NCI-H2196 treated with DMSO at 0.1 percent for 48 hours (cell line): ENCODE data around the gene RAD54L.
"Not testable (repeated sequence)": the region's sequence is repeated elsewhere in the genome, so short reads cannot be mapped to it uniquely, and the experiment has no call there.

ENCODE experiments used
- DNase-seq: peaks from one replicate; lab custom pipeline; 2025; ENCODE audit not compliant: unreplicated experiment; lab: John Stamatoyannopoulos, UW

RAD54L gene

DNA sequence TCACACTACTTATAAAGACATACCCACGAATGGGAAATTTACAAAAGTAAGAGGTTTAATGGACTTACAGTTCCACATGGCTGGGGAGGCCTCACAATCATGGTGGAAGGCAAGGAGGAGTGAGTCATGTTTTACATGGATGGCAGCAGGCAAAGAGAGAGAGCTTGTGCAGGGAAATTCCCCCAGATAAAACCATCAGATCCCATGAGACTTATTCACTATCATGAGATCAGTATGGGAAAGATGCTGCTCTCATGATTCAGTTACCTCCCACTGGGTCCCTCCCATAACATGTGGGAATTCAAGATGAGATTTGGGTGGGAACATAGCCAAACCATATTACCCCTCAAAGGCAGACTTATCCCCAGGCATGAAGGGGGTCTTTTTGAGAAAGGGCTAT is 8.7 kb upstream of the RAD54L start:
- not testable (repeated sequence) for DNase-seq

DNA sequence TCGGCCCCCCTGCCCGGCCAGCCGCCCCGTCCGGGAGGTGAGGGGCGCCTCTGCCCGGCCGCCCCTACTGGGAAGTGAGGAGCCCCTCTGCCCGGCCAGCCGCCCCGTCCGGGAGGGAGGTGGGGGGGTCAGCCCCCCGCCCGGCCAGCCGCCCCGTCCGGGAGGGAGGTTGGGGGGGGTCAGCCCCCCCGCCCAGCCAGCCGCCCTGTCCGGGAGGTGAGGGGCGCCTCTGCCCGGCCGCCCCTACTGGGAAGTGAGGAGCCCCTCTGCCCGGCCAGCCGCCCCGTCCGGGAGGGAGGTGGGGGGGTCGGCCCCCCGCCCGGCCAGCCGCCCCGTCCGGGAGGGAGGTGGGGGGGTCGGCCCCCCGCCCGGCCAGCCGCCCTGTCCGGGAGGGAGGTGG is 5.8 kb upstream of the RAD54L start:
- DNase-seq: not testable (repeated sequence)

DNA sequence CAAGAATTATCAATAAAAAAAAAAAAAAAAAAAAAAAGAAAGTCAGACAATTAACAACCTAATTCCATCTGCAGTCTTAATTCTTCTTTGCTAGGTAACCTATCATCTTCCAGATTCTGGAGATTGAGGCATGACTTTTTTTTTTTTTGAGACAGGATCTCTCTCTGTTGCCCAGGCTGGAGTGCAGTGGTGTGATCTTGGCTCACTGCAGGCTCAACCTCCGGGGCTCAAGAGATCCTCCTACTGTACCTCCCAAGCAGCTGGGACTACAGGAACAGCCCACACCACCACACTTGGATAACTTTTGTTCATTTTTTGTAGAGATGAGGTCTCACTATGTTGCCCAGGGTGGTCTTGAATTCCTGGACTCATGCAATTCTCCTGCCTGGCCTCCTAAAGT is 4.6 kb upstream of the RAD54L start:
- no peak for DNase-seq

DNA sequence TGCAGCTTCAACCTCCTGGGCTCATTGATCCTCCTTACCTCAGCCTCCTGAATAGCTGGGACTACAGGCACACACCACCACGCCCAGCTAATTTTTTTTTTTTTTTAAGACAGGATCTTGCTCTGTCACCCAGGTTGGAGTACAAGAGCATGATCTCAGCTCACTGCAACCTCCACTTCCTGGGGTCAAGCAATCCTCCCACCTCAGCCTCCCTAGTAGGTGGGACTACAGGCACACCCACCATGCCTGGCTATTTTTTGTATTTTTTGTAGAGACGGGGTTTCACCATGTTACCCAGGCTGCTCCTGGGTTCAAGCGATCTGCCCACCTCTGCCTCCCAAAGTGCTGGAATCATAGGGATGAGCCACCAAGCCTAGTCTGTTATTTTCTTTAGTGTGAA is 3.7 kb upstream of the RAD54L start:
- DNase-seq: not testable (repeated sequence)

DNA sequence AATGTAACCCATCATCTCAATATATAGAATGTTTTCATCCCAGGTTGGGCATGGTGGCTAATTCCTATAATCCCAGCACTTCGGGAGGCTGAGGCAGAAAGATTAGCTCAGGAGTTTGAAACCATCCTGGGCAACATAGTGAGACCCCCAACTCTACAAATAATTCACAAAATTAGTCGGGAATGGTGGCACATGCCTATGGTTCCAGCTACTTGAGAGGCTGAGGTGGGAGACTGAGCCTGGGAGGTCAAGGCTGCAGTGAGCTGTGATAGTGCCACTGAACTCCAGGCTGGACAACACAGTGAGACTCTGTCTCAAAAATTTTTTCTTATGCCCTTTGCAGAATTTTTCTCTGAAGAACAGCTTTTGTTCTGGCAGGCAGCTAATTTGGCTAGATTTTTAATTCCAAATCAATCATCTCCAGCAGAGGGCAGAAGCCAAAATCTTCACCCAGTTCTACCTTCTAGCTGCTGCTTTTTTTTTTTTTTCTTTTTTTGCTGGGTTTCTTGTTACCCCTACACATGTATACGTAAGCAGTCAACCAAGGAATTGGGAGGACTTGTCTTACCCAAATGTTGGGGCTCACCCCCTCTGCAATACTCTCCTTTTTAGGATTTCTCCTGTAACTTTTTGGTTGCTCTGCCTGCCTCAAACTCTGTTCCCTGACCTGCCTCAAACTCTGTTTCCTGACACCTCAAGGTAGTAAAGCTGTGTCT is 2.7 kb upstream of the RAD54L start:
- DNase-seq: no peak

- DNase-seq: not testable (repeated sequence)
These were observed 1.4 kb upstream of the RAD54L start for GRCh38 chr1:46246136-46246535.

GRCh38 chr1:46246548-46247435 is 771 bp upstream of the RAD54L start:
- DNase-seq: peak; percentile 99

GRCh38 chr1:46248122-46248920 is 758 bp downstream of the RAD54L start:
- DNase-seq: peak; percentile 62

DNA sequence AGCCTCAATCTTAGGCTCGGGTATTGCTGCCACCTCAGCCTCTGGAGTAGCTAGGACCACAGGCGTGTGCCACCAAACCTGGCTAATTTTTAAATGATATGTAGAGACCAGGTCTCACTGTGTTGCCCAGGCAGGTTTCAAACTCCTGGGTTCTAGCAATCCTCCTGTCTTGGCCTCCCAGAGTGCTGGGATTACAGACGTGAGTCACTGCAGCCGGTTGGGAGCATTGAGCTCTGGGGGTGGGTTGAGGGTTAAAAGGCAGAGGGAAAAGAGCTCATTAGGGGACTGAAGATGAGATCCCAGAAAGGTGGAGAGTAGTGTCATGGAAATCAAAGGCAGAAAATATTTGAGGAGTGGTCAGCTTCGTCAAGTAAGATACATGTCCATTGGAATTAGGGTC is 7.1 kb downstream of the RAD54L start:
- no peak for DNase-seq

GRCh38 chr1:46256523-46256922 is 9.0 kb downstream of the RAD54L start:
- DNase-seq: no peak

DNA sequence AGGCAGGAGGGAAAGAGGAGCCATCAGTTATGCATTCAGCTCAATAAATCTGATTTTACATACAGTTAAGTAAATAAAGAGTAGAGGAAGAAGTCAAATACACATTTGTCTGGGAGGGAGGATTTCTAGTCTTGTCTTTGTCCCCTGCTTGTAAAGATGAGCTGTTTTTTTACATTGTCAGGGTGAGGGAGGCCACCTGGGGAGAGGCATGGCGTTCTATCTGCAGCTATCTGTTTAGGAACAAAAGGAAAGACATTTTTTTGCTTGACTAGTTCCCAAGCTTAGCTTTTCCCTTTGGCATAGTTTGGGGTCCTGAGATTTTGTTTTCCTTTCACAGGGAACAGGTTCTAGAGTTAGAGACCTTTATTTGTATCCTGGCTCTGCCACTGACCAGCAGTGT is 14.9 kb downstream of the RAD54L start:
- DNase-seq: no peak

- DNase-seq: no peak
These were observed 15.6 kb downstream of the RAD54L start for GRCh38 chr1:46263146-46263545.

DNA sequence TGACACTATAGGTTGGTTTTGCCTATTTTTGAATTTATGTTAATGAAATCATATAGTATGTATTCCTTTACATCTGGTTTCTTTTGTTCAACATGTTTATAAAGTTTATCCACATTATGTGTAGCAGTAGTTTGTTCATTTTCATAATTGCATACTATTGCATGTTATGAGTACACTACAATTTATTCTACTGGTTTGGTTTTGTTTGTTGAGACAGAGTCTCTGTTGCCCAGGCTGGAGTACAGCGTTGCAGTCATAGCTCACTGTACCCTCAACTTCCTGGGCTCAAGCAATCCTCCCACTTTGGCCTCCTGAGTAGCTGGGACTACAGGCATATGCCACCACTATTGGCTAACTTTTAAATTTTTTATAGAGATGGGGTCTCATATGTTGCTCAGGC is 21.0 kb downstream of the RAD54L start:
- no peak for DNase-seq

DNA sequence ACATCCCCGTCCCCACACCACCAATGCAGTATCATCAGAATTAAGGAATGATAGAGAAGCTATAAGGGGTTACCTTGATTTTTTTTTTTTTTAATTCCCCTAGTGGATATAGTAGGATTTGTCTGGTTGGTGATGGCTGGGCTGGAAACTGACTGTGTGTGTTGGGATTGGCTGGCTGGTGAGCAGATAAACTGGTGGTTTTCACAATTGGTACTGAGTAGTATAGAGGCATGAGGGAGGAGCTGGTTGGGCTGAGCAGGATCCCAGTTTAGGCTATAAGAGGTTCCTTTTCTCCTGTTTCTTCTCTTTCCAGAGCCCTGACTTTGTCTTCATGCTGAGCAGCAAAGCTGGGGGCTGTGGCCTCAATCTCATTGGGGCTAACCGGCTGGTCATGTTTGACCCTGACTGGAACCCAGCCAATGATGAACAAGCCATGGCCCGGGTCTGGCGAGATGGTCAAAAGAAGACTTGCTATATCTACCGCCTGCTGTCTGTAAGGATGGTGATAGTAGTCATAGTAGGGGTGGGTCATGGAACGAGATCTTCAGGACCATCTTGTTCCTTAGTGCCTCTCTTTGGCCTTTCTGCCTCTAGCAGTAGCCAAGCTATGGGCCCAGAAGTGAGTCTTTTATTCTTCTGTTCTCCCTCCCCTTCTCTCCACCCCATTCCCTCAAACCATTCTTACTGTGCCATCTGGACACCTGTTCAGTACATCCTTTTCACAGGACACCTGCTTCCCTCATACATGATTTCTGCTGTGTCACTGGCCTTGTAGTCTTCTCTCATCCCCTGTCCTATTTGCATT is 26.9 kb downstream of the RAD54L start:
- DNase-seq: no peak

GRCh38 chr1:46275030-46275337 is 27.4 kb downstream of the RAD54L start:
- no peak for DNase-seq

- DNase-seq: no peak
These were observed 30.3 kb downstream of the RAD54L start for GRCh38 chr1:46277658-46278373.

- no peak for DNase-seq
These were observed 31.2 kb downstream of the RAD54L start for GRCh38 chr1:46278807-46279206.

DNA sequence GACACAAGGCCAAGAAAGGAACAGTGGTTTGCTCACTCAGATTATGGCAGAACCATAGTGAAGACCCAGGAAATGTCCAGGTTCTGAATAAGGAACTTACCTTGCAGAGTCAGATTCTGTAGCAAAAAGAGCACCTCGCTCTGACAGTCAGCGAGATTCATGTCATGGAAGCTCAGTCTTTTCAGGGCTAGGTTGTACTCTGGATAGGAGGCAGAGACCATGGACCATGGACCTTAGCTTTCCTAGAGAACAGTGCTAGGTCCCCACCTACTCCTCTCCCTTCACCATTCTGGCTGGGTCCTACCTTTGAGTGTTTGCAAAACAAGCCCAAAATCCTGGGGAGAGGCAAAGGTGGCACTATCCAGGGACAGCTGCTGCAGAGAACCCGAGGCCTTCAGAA is 32.5 kb downstream of the RAD54L start:
- DNase-seq: no peak

DNA sequence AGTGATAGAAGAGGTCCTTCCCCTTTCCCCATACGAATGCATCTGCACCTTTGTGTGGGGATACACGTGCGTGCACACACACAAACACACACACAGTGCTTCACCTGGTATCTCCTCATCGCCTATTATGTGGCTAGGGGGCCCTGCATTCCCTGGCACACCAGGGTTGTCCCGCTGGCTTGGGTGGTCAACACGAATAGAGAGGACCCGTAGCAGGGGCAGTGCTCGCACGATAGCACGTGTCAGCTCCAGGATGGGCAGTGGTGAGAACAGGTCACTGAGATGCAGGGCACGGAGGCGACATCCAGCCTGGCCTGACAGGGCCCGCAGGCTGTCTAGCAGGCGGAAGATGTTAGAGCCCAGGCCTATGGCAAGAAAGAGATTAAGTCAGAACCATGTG is 33.5 kb downstream of the RAD54L start:
- DNase-seq: no peak

DNA sequence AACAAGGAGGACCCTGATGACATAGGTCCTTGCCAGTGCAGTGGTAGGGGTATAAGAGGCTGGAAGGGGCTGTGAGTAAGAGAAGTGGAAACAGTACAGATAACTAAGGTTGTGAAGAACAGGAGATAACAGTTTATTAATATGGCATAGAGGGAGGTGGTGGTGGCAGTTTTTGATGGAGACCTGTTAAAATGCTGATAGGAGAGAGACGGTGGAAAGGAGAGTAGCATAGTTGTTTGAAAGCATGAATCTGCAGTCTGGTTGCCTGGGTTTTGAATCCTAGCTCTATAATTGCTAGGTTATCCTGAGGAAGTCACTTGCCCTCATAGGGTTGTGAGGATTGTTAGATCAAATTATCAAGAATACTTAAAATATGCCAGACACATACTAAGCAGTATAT is 36.5 kb downstream of the RAD54L start:
- DNase-seq: no peak
